ENCODE results near the gene TMEM140. TPM values are rescaled to one million over a fixed set of nuclear protein-coding genes. Genes with fewer than 3 reads are reported as not detected.
"Not testable (repeated sequence)": the region's sequence is repeated elsewhere in the genome, so short reads cannot be mapped to it uniquely, and the experiment has no call there.

The TMEM140 gene
- total RNA-seq, 2 donors from 2014 or later, result 4.0 to 9.6 TPM

DNA sequence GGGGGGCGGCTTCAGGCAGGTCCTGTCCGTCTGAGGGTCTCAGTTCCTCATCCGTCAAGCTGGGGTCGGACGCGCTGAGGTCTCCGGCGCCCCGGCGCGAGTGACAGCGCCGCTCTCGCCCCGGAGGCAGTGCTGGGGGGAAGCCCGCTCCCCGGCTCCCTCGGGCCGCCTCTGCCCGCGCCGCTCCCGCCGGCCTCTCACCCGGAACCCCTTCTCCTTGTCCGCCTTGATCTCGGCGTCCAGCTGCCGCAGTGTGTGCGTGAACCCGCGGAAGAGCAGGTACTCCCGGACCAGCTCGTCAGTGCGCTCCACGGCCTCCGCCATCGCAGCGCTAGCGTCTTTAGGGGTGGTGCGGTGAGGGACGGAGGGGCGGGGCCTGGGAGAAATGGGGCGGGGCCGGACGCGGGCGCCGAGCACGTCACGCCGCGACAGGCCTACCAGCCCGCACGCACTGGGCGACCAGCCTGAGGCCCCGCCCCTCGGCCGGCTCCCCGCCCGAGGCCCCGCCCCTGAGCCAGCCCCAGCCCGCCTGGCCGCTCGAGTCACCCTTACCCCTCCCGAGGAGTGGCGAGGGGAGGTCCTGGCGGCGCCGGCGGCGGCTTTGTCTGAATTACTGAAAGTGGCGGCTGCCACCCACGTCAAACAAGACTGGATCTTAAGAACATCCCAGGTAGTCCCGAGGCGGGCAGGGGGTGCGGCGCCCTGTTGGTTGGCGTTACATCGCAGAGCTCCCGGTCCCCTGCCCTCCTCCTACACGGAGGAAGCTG, 63.5 kb downstream of the TMEM140 start, which contains the start of gene WDR91:
Gene WDR91, minus strand, starts transcription at position 348 of the 767 bp plus-strand sequence. Its CDS starts 24 bp downstream, at position 324.
- TF ChIP-seq POLR2A (IDR thresholded peaks at IDR 0.05), result peak; percentile 82 to 94 (median 94)
- TF ChIP-seq, protein P1, sequence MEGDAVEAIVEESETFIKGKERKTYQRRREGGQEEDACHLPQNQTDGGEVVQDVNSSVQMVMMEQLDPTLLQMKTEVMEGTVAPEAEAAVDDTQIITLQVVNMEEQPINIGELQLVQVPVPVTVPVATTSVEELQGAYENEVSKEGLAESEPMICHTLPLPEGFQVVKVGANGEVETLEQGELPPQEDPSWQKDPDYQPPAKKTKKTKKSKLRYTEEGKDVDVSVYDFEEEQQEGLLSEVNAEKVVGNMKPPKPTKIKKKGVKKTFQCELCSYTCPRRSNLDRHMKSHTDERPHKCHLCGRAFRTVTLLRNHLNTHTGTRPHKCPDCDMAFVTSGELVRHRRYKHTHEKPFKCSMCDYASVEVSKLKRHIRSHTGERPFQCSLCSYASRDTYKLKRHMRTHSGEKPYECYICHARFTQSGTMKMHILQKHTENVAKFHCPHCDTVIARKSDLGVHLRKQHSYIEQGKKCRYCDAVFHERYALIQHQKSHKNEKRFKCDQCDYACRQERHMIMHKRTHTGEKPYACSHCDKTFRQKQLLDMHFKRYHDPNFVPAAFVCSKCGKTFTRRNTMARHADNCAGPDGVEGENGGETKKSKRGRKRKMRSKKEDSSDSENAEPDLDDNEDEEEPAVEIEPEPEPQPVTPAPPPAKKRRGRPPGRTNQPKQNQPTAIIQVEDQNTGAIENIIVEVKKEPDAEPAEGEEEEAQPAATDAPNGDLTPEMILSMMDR (IDR thresholded peaks at IDR 0.05), result no peak
- Histone ChIP-seq H3K27me3 (no peaks in the 10 kb centered on the region), H3K4me1 (peaks cover 39% of the 10 kb centered on the region), H3K36me3 (replicated peaks in 1 of 2; ENCODE audit: insufficient read depth in 1 of 2, low read depth in 2 of 2) (no peaks in the 10 kb centered on the region), H3K27ac (peak within 1 kb of the TSS; percentile 89 to 96 (median 94)), H3K9me3 (no peaks in the 10 kb centered on the region), H3K4me3 (peak within 1 kb of the TSS; percentile 74 to 76)
- peak; percentile 96 to 98 (median 98) for DNase-seq
- intact Hi-C loops (cut with DNase I), result no loop called here
- peak; percentile 92 for ATAC-seq
- WGBS, 2 donors, result 0% methylated on average over 60 of the region's 82 CpGs; no CpG with 5 or more reads in 1 of the 2 donors

DNA sequence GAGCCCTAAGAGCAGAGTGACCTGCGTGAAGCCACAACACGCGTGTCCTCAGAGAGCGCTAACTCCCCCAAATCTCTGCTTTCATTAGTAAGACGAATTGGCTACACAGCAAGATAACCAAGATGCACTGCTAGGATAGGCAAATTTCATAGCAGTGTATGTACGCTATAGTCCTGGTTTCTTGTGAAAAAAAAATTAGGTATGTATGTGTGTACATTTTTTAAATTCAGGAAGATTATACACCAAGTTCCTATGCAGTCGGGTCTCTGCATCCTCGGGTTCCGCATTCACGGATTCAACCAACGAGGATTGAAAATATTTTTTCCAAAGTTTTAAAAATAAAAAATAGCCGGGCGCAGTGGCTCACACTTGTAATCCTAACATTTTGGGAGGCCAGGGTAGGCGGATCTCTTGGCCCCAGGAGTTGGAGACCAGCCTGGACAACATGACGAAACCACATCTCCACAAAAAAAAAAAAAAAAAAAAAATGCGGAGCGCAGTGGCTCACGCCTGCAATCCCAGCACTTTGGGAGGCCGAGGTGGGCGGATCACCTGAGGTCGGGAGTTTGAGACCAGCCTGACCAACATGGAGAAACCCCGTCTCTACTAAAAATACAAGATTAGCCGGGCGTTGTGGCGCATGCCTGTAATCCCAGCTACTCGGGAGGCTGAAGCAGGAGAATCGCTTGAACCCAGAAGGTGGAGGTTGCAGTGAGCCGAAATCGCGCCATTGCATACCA, 64.2 kb downstream of the TMEM140 start:
- ATAC-seq; H3K9me3 ChIP-seq; intact Hi-C loops (cut with DNase I); H3K27me3 ChIP-seq; H3K36me3 ChIP-seq (replicated peaks in 1 of 2; ENCODE audit: insufficient read depth in 1 of 2, low read depth in 2 of 2): not testable (repeated sequence)
- peaks cover 35% of the 10 kb centered on the region for H3K4me1 ChIP-seq
- peak overlapping the region; percentile 63 to 96 (median 94) for H3K27ac ChIP-seq
- DNase-seq, result peak in 1 of 4 donors; percentile 46
- H3K4me3 ChIP-seq, result peak overlapping the region; percentile 13 to 74
- 45 to 48% methylated on average over 30 of the region's 30 CpGs for WGBS, 2 donors

DNA sequence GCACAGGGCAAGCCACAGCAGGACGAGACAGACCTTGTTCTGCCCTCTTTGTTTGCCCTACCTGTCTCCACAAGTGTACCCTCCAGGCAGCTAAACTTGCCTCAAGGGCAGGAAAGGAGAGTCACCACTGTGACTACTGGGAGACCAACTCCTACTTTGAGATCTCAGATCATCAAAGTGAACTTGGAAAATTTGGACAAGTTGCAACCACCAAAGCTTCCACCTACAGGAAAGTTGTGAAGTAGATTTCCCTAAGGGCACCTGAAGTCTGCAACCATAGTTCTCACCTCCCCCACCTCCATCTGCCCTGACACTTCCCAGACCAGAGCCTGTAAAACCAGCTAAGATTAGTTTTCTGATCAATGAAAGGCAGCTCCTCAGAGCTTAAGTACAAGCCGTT, 66.0 kb downstream of the TMEM140 start:
- intact Hi-C loops (cut with DNase I), result no loop called here
- Histone ChIP-seq H3K4me3 (no peak overlapping the region), H3K27me3 (no peaks in the 10 kb centered on the region), H3K27ac (no peak overlapping the region), H3K36me3 (replicated peaks in 1 of 2; ENCODE audit: insufficient read depth in 1 of 2, low read depth in 2 of 2) (no peaks in the 10 kb centered on the region), H3K4me1 (peaks cover 33% of the 10 kb centered on the region), H3K9me3 (no peaks in the 10 kb centered on the region)
- DNase-seq, result no peak
- 43 to 57% methylated on average over 2 of the region's 2 CpGs for WGBS, 2 donors
- ATAC-seq, result no peak
- TF ChIP-seq, protein P1 (IDR thresholded peaks at IDR 0.05), result no peak
- TF ChIP-seq POLR2A (IDR thresholded peaks at IDR 0.05), result no peak

DNA sequence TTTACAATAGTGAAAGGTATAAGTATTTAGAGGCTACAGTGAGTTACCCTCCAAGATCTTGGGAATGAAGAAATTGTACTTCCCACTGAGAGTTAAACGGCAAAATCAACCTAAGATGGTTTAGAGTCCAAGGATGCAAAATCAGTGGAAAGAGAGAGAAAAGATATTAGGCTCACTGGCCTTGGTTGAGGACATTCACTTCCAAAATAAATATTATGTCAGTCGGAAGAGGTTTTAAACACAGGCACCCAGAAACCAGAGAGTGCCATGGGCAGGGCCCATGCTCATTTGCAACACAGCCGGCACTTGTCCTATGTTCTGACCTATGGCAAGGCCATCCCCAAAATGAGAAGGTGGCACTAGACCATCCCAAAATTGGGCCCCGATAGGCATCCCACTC, 67.3 kb downstream of the TMEM140 start:
- WGBS, 2 donors, result 67 to 72% methylated on average over 4 of the region's 4 CpGs
- Histone ChIP-seq H3K27me3 (no peaks in the 10 kb centered on the region), H3K4me1 (peaks cover 22% of the 10 kb centered on the region), H3K36me3 (replicated peaks in 1 of 2; ENCODE audit: insufficient read depth in 1 of 2, low read depth in 2 of 2) (no peaks in the 10 kb centered on the region), H3K27ac (peak overlapping the region in 2 of 4 donors; percentile 5 to 39), H3K9me3 (no peaks in the 10 kb centered on the region), H3K4me3 (no peak overlapping the region)
- ATAC-seq, result no peak
- TF ChIP-seq, protein P1 (IDR thresholded peaks at IDR 0.05), result no peak
- TF ChIP-seq POLR2A (IDR thresholded peaks at IDR 0.05), result no peak
- intact Hi-C loops (cut with DNase I), result no loop called here
- DNase-seq, result no peak

DNA sequence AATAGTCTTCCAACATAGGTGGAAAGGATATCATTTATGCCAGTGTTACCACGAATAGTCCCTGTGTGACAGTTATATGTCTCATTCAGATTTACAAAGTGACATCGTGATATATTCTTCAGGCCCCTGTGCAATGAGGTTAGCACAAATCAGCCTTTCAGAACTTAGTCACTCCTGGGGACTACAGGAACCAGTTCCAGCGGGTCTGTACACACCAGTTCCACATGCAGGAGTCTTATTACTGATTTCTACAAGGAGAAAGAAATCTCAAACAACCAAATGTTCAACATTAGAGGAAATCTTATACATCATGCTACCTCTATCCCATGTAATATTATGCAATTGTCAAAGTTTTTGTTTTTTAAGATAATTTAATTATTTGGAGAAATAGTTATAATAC, 67.8 kb downstream of the TMEM140 start:
- intact Hi-C loops (cut with DNase I), result no loop called here
- H3K4me3 ChIP-seq, result no peak overlapping the region
- DNase-seq (no peak), ATAC-seq (no peak)
- TF ChIP-seq, protein P1 (IDR thresholded peaks at IDR 0.05), result no peak
- TF ChIP-seq POLR2A (IDR thresholded peaks at IDR 0.05), result no peak
- no peaks in the 10 kb centered on the region for H3K27me3 ChIP-seq
- 72 to 88% methylated on average over 3 of the region's 3 CpGs for WGBS, 2 donors
- no peaks in the 10 kb centered on the region for H3K9me3 ChIP-seq
- H3K36me3 ChIP-seq (replicated peaks in 1 of 2; ENCODE audit: insufficient read depth in 1 of 2, low read depth in 2 of 2), result no peaks in the 10 kb centered on the region
- H3K4me1 ChIP-seq, result peaks cover 18% of the 10 kb centered on the region
- H3K27ac ChIP-seq, result peak overlapping the region in 2 of 4 donors; percentile 5 to 39
